Stimulated activated CD8-positive, alpha-beta memory T cell treated with anti-CD3 and anti-CD28 coated beads, Interleukin-2, amount 100 ng/mL, for 48 hours (primary cell): ENCODE results near the gene SOX15.

Source experiments
- DNase-seq, 2 donors: peaks; one replicate each; pipeline ENCODE4 v3.0.0-alpha.2; 2020; ENCODE audit warnings: low read depth in 2 of 2

SOX15 gene

GRCh38 chr17:7577327-7578199, 12.3 kb downstream of the SOX15 start:
- no peak for DNase-seq

DNA sequence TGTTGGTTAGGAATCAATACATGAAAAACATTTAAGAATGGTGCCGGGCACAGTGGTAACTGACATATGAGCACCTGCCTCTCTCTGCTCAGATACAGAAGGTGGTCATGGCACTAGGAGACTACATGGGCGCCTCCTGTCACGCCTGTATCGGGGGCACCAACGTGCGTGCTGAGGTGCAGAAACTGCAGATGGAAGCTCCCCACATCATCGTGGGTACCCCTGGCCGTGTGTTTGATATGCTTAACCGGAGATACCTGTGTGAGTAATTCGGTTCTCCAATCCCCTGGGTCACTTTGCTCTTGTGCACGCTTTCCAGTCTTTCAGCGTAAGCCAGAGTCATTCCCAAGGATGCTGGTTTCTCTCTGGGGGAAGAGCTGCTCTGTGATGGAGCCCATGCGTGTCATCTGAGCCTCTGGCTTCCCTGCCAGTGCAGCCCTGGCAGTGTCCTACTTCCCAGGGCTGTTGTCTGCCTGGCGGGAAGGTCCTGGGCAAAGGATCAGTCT, 13.4 kb downstream of the SOX15 start:
- no peak for DNase-seq

GRCh38 chr17:7575959-7576358, 13.9 kb downstream of the SOX15 start:
- DNase-seq, result no peak

- DNase-seq, result no peak
Measured at GRCh38 chr17:7575481-7575883, 14.4 kb downstream of the SOX15 start.

- no peak for DNase-seq
Measured at GRCh38 chr17:7574176-7574953, 15.5 kb downstream of the SOX15 start.

DNA sequence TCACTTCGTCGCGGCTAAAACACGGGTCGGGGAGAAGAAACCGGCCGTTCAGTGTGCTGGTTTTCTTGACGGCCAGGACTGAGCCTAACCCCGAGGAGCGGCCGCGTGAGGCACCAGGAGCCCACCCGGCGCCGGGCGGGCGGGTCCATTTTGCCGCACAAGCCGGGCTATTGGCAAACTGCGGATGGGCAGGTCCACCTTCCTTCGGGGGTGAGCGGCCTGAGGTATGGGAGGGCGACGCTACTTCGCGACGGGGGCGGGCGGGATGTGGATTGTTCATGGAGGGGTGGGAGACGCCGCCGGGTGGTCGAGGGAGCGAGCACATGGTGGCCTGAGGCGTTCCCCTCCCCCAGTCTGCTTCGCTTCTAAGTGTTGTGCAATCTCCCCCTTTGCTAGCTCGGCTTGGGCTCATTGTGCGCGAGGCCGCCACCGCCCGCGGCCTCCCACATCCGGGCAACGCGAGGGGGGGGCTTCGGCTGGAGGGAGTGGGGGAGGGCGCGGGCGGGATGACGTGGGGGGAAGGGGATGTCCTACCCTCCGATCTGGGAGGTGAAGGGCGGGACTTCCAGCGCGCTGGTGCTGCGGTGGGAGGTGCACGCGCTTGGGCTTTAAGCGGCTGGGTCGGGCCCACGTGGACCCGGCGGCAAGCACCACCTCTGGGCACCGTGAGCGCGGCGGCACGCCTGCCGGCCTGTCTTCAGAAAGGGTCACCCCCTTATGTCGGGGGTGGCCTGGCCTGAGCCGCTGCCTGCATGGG, 16.4 kb downstream of the SOX15 start:
- peak; percentile 82 to 88 for DNase-seq

DNA sequence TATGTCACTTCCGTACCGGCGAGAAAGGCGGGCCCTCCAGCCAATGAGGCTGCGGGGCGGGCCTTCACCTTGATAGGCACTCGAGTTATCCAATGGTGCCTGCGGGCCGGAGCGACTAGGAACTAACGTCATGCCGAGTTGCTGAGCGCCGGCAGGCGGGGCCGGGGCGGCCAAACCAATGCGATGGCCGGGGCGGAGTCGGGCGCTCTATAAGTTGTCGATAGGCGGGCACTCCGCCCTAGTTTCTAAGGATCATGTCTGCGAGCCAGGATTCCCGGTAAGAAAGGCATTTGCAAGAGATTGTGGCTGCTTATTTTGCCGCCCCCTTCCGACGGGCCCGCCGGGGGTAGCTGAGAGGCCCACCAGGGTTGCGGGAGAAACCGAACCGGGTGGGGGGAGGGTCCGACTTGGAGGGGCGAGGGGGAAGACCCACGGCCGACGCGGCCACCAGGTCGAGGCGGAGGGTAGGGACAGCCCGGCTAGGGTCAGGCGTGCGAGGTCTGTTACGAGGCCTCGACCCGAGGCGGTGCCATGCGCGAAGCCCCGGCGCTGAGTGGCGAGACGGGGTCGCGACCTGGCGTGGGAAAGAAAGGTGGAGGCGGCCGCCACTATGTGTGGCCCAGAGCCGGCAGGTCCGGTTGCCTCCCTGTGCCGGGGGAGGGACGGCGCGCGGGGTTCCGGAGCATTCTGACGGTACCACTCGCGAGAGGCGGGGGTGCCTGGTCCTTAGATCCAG, 17.1 kb downstream of the SOX15 start:
- peak; percentile 98 to 99 for DNase-seq

DNA sequence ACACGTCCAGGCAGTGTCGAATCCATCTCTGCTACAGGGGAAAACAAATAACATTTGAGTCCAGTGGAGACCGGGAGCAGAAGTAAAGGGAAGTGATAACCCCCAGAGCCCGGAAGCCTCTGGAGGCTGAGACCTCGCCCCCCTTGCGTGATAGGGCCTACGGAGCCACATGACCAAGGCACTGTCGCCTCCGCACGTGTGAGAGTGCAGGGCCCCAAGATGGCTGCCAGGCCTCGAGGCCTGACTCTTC, 17.6 kb downstream of the SOX15 start:
- DNase-seq, result no peak

- no peak for DNase-seq
Measured at GRCh38 chr17:7570351-7570750, 19.5 kb downstream of the SOX15 start.

DNA sequence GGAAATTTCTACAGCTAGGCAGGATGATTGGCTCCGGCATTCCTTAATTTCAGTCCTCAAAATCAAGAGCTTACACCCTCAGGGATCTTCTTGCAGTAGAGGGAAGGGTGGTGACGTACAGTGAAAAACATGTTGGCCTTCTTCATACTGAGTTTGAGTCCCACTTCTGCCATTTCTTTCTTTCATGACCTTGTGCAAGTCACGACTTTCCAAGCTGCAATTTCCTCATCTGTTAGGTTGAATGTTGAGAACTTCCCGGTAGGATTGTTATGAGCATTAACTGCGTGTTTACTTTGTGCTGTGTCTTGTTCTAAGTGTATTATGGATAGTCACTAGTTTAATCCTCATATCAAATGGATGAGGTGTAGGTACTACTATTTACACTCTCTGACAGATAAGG, 20.3 kb downstream of the SOX15 start:
- DNase-seq, result no peak

DNA sequence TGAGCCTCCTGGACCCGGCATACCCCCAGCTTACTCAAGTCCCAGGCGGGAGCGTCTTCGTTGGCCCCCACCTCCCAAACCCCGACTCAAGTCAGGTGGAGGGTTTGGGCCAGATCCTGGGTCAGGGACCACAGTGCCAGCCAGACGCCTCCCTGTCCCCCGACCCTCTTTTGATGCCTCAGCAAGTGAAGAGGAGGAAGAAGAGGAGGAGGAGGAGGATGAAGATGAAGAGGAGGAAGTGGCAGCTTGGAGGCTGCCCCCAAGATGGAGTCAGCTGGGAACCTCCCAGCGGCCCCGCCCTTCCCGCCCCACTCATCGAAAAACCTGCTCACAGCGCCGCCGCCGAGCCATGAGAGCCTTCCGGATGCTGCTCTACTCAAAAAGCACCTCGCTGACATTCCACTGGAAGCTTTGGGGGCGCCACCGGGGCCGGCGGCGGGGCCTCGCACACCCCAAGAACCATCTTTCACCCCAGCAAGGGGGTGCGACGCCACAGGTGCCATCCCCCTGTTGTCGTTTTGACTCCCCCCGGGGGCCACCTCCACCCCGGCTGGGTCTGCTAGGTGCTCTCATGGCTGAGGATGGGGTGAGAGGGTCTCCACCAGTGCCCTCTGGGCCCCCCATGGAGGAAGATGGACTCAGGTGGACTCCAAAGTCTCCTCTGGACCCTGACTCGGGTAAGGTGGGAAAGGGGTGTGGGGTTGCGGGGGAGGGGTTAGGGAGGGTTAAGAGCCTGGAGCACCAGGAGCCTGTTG, 26.6 kb downstream of the SOX15 start:
- no peak for DNase-seq

DNA sequence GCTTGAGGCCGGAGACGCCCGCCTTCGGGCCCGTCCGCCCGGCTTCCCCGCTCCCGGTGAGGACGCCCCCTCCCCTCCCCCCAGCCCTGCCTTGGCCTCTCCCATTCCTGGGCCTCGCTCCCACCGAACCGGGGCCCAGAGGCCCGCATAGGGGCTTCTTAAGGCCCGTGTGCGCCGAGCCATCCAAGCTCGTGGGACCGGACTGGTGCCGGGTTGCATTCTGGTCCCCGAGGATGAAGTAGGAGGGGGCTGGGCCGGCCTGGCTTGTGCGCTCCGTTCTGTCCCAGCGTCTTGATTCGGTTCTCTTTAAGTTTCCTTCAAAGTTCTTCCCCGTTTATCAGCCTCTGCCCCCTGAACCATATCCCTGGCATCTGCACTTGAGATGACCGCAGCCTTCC, 27.7 kb downstream of the SOX15 start:
- no peak for DNase-seq

DNA sequence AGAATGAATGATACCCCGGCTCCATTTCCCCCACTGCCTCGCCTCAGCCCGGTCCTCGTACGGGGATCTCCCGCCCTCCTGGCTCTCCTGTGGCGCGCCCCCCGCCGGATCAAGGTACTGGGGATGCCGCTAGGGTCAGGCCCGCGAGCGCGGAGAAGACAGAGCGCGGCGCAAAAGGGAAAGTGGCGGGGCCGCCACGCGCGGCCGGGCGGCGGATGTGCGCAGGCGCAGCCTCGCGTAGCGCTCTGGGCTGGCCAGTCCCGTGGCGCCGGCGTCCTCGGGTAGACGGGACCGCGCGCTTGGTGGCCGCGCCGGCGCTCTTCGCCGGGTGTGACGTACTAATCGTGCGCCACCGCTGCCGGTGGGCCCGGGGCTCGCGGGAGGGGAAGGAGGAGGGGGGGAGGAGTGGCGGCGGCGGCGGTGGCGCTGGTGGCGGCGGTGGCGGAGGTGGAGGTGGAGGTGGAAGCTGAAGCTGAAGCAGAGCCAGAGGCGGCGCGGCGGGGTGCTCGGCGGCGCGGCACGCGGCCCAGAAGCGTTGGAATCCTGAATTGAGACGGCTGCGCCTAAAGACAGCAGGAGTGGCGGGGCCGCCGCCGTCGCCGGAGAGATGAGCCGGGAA, 28.2 kb downstream of the SOX15 start, which contains the start of gene SENP3:
Gene SENP3, plus strand, starts transcription at position 331 of the 619 bp plus-strand sequence. CDS start 1,158 bp downstream, outside the sequence.
- DNase-seq, result peak; percentile 86 to 90

- DNase-seq, result peak; percentile 73 to 82
Measured at GRCh38 chr17:7561028-7561575, 28.8 kb downstream of the SOX15 start.

DNA sequence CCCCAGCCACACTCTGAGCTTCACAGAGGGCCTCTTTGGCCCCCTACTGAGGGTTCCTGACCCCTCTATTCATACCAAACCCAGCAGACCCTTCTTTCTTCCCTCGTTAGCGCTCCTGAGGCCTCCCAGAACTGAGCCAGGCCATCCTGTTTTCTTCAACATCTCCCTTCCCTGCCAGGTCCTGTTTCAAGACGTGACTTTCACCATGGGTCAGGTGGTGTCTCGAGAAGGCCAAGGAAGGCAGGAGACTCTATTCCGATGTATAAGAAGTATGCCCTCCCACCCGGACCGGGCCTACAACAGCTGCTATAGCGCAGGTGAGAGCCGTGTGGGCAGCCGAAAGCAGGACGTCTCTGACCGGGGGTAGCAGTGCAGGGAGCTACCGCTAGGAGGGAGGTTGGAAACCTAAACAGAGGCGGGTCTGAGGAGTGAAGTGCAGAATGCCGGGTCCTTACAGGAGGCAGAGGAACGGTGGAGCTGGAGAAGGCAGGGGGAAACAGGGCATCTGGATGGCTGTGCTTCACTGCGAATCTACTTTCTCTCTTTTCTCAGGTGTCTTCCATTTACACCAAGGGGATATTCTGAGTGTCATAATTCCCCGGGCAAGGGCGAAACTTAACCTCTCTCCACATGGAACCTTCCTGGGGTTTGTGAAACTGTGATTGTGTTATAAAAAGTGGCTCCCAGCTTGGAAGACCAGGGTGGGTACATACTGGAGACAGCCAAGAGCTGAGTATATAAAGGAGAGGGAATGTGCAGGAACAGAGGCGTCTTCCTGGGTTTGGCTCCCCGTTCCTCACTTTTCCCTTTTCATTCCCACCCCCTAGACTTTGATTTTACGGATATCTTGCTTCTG, 29.5 kb downstream of the SOX15 start:
- peak in 1 of 2 donors; percentile 50 for DNase-seq

GRCh38 chr17:7559320-7560171, 30.3 kb downstream of the SOX15 start:
- DNase-seq, result no peak

GRCh38 chr17:7558544-7559319, 31.2 kb downstream of the SOX15 start, which contains the start of gene TNFSF13:
Gene TNFSF13 (plus strand): TSS chr17:7558750. CDS start chr17:7559040, 290 bp downstream.
- DNase-seq, result no peak
